RCC 7860 (cell line): ENCODE results near the gene ALDH5A1.
A peak's percentile ranks its signal among the peaks of the same experiment; 100 is the strongest.

Experiments used
- DNase-seq: peaks from one replicate; pipeline ENCODE4 v3.0.0-alpha.2; 2015; ENCODE audit warnings: low spot score
- FAIRE-seq: peaks from 2 replicates; lab custom pipeline; 2012; peaks lifted over from hg19 to GRCh38; lab: Jason Lieb, UNC

ALDH5A1 gene

GRCh38 chr6:24564081-24564480 lies 69.3 kb downstream of the ALDH5A1 start:
- no peak for DNase-seq
- FAIRE-seq = no peak

GRCh38 chr6:24565196-24565595 lies 70.4 kb downstream of the ALDH5A1 start:
- FAIRE-seq (no peak), DNase-seq (no peak)

- DNase-seq (no peak), FAIRE-seq (no peak)
Measured at GRCh38 chr6:24566020-24566767, 71.4 kb downstream of the ALDH5A1 start.

GRCh38 chr6:24568683-24569082 lies 73.9 kb downstream of the ALDH5A1 start:
- DNase-seq (no peak), FAIRE-seq (no peak)

GRCh38 chr6:24569811-24570210 lies 75.0 kb downstream of the ALDH5A1 start:
- DNase-seq (no peak), FAIRE-seq (no peak)

GRCh38 chr6:24571361-24571760 lies 76.6 kb downstream of the ALDH5A1 start:
- FAIRE-seq (no peak), DNase-seq (no peak)

GRCh38 chr6:24574809-24575208 lies 80.0 kb downstream of the ALDH5A1 start:
- no peak for DNase-seq
- FAIRE-seq = no peak

- DNase-seq = no peak
- FAIRE-seq = no peak
Measured at GRCh38 chr6:24576447-24576846, 81.7 kb downstream of the ALDH5A1 start.

GRCh38 chr6:24581084-24581669 lies 86.4 kb downstream of the ALDH5A1 start:
- DNase-seq (peak; percentile 24), FAIRE-seq (no peak)

- DNase-seq (peak; percentile 29), FAIRE-seq (peak; percentile 57)
Measured at GRCh38 chr6:24583463-24584381, 89.0 kb downstream of the ALDH5A1 start.

GRCh38 chr6:24584382-24584720 lies 89.6 kb downstream of the ALDH5A1 start:
- DNase-seq (no peak), FAIRE-seq (no peak)
